Activated CD4-positive, alpha-beta T cell treated with anti-CD3 and anti-CD28 coated beads, Interleukin-2, amount 10 ng/mL, durations not matched to agents 7 days and 5 days (primary cell): ENCODE results near the gene PRICKLE1. TPM values are rescaled to one million over a fixed set of nuclear protein-coding genes. Genes with fewer than 3 reads are reported as not detected.

ENCODE experiments used
- CTCF ChIA-PET: fragments of 350-600 bp; sonication (Branson Sonifier 250); formaldehyde crosslinking; loops from one replicate; lab custom pipeline; 2021; ENCODE audit warnings: antibody characterized with exemption; lab: Charles Lee
- POLR2A ChIA-PET: fragments of 350-600 bp; sonication (Branson Sonifier 250); formaldehyde crosslinking; loops from one replicate; lab custom pipeline; 2021; ENCODE audit warnings: antibody characterized with exemption; lab: Charles Lee
- DNase-seq: peaks from one replicate; pipeline ENCODE4 v3.0.0-alpha.2; 2020
- H3K27ac Mint-ChIP-seq: one replicate; pipeline ENCODE4 v1.8.0; 2021; ENCODE audit warnings: mild to moderate bottlenecking, moderate library complexity, mixed read lengths
- H3K27me3 Mint-ChIP-seq: one replicate; pipeline ENCODE4 v1.8.0; 2021; ENCODE audit warnings: mixed read lengths
- H3K36me3 Mint-ChIP-seq: one replicate; pipeline ENCODE4 v1.8.0; 2021; ENCODE audit warnings: low read depth, mixed read lengths
- H3K4me1 Mint-ChIP-seq: one replicate; pipeline ENCODE4 v1.8.0; 2021; ENCODE audit warnings: mixed read lengths
- H3K4me3 Mint-ChIP-seq: one replicate; pipeline ENCODE4 v1.8.0; 2021; ENCODE audit warnings: mild to moderate bottlenecking, moderate library complexity, mixed read lengths
- H3K9me3 Mint-ChIP-seq: one replicate; pipeline ENCODE4 v1.8.0; 2021; ENCODE audit warnings: mixed read lengths
- total RNA-seq, 2 experiments: library from RNA; stranded (reverse); gene quantifications; one replicate each; pipeline ENCODE4 v1.2.3, GENCODE V29; 2021

The PRICKLE1 gene
- total RNA-seq, 2 experiments from 2014 or later, result 0.15 TPM

DNA sequence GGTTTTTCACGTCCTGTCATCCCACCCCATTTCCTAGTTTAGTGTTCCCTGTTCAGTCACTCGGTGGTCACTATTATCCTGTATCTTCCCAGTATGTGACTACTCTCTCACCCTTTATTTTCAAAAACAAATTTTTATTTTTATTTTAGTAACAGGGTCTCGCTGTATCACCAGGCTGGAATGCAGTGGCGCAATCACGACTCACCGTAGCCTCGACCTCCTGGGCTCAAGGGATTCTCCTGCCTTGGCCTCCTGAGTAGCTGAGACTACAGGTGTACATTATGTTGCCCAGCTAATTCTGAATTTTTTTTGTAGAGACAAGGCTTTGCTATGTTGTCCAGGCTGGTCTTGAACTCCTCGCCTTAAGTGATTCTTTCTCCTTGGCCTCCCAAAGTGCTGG, 20.1 kb upstream of the PRICKLE1 start:
- ChIA-PET CTCF (no interaction called here), POLR2A (no interaction called here)
- Mint-ChIP-seq H3K4me3 (no peak overlapping the region), H3K27ac (no peak overlapping the region), H3K9me3 (no peaks in the 10 kb centered on the region), H3K27me3 (no peaks in the 10 kb centered on the region), H3K36me3 (no peaks in the 10 kb centered on the region), H3K4me1 (no peaks in the 10 kb centered on the region)
- DNase-seq, result no peak

DNA sequence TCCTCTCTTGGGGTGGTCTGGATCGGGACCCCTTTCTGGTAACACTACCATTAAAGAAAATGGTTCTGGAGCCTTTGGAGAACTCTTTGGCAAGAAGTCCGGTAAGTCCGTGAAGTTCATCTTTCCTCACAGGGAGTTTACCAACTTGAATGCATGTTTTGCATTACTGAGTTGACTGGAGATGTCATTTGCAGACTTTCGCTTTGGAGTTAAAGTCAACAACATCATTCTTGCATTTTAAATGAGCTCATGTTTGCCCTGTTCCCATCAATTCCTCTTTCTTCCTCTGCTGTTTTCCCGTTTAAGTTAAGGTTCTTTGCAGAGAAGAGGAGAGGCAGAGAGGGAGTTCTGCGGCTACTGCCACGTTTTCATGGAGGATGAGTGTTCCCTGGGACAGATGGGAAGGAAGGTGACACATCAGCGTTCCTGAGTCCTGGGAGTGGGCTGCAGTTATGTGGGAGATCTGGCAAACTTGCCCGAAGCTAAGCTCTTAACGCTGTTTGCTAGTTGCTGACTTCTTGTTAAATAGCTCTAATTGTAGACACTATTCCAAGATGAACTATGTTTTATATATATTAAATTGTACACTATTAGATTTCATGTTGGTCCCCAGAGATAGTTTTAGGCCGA, 18.8 kb upstream of the PRICKLE1 start:
- Mint-ChIP-seq H3K9me3 (no peaks in the 10 kb centered on the region), H3K27ac (no peak overlapping the region), H3K36me3 (no peaks in the 10 kb centered on the region), H3K27me3 (peaks cover 3% of the 10 kb centered on the region), H3K4me1 (no peaks in the 10 kb centered on the region), H3K4me3 (no peak overlapping the region)
- ChIA-PET CTCF (no interaction called here), POLR2A (no interaction called here)
- DNase-seq, result no peak

DNA sequence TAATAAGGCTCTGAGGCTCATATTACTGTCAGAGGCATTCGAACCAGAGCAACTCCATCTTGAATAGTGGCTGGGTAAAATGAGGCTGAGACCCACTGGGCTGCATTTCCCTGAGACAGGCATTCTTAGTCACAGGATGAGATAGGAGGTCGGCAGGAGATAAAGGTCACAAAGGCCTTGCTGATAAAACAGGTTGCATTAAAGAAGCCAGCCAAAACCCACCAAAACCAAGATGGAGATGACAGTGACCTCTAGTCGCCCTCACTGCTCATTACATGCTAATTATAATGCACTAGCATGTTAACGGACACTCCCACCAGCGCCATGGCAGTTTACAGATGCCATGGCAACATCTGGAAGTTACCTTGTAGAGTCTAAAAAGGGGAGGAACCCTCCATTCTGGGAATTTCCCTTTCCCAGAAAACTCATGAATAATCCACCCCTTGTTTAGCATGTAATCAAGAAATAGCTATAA, 18.1 kb upstream of the PRICKLE1 start:
- no peak for DNase-seq
- Mint-ChIP-seq H3K27ac (no peak overlapping the region), H3K4me3 (no peak overlapping the region), H3K36me3 (no peaks in the 10 kb centered on the region), H3K9me3 (no peaks in the 10 kb centered on the region), H3K4me1 (no peaks in the 10 kb centered on the region), H3K27me3 (peaks cover 3% of the 10 kb centered on the region)
- CTCF ChIA-PET, result no interaction called here
- POLR2A ChIA-PET, result no interaction called here

DNA sequence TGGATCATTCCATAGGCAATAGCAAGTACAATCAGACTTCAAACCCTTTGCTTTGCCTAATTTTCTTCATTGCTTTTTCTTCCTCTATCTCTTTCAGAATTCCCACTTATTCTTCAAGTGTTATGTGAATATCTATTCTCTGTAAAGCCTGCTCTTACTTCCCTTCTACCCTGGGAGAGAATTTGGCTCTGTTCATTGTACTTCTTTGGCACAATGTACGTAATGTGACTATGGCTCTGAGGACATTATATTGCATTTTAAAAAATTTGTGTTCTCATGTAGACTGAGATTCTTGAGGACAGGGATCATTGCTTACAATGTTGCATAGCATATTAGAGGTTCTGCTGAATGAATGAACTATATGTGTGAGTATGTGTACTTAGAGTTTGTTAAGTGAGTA, 16.9 kb upstream of the PRICKLE1 start:
- DNase-seq, result no peak
- Mint-ChIP-seq H3K36me3 (no peaks in the 10 kb centered on the region), H3K4me1 (no peaks in the 10 kb centered on the region), H3K27me3 (peaks cover 3% of the 10 kb centered on the region), H3K4me3 (no peak overlapping the region), H3K27ac (no peak overlapping the region), H3K9me3 (no peaks in the 10 kb centered on the region)
- ChIA-PET CTCF (no interaction called here), POLR2A (no interaction called here)

DNA sequence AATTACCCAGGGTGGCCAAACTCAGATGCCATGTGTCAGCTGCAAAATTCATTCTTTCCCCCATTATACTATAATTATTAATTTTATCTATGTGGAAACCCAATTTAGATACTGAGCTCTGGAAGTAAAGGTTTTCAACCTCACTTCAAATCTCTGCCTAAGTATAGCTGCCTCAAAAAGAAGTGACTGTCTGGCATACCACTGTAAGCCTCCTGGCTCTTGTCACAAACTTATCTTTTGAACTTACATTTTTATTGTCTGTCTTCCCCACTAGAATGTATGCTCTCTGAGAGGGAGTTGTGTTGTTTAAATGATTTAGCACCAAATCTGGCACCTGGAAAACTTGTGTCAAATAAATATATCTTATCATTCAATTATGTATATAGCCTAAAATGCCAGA, 16.1 kb upstream of the PRICKLE1 start:
- POLR2A ChIA-PET, result no interaction called here
- H3K4me1 Mint-ChIP-seq, result no peaks in the 10 kb centered on the region
- CTCF ChIA-PET, result no interaction called here

DNA sequence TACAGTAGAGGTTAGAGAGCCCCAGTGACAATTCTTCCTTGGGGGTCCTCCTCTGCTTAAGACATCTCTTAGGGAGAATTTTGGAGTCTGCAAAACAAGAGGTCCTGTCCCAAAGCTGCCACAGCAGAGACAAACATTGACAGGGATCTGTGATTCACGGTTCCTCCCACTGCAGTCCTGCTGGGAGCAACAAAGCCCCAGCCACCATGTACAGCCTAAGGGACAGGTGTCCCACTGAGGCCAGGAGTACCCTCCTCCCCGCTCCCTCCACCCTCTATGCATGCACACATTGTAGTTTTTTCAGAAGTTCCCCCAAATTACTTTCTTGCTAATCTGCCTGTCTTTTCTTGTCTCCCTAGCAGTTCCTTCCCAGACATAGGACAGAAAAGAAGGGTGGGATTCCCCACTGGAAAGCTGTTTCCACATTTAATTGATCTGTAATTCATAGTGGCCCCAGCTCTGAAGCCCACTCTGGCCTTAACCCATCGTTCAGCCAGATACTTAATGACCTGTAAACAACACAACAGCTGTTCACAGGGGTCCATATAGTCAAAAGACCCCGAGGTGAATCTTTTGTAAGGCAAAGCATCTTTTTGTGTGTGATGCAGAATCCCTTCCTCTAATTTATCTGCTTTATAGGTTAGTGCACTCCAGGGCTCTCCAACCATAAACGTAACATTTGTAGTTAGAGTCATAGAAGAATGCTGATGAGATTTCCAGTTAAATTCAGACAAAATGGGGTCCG, 13.9 kb upstream of the PRICKLE1 start:
- H3K4me3 Mint-ChIP-seq, result no peak overlapping the region
- H3K36me3 Mint-ChIP-seq, result no peaks in the 10 kb centered on the region
- DNase-seq, result no peak
- H3K27ac Mint-ChIP-seq, result no peak overlapping the region
- ChIA-PET POLR2A (no interaction called here), CTCF (no interaction called here)
- H3K27me3 Mint-ChIP-seq, result peaks cover 5% of the 10 kb centered on the region
- H3K4me1 Mint-ChIP-seq, result no peaks in the 10 kb centered on the region
- H3K9me3 Mint-ChIP-seq, result no peaks in the 10 kb centered on the region

More for the DNA sequence above, 16.1 kb upstream of the PRICKLE1 start:
- Mint-ChIP-seq H3K4me3 (no peak overlapping the region), H3K9me3 (no peaks in the 10 kb centered on the region), H3K27ac (no peak overlapping the region), H3K27me3 (peaks cover 3% of the 10 kb centered on the region), H3K36me3 (no peaks in the 10 kb centered on the region)
- no peak for DNase-seq

DNA sequence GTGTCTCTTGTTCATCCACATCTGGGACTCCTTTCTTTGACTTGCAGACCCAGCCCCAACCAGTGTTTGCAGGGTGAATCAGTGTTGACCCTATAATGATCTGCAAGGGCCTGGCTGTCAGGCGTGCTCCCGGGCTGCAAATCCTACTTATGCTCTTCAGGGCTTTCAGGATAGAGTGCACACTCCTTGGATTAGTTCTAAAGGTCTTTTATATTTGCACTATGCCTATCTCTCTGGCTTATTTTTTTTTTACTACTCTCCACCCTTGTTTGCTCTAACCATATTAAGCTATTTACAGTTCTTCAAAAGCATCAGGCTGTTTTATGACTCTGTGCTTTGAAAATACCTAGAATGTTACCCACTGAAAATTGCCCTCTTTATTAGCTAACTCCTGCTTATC, 4.3 kb upstream of the PRICKLE1 start:
- Mint-ChIP-seq H3K27ac (no peak overlapping the region), H3K9me3 (no peaks in the 10 kb centered on the region), H3K27me3 (peaks cover 53% of the 10 kb centered on the region), H3K4me1 (peaks cover 11% of the 10 kb centered on the region), H3K4me3 (no peak overlapping the region), H3K36me3 (no peaks in the 10 kb centered on the region)
- ChIA-PET POLR2A (no interaction called here), CTCF (no interaction called here)
- DNase-seq, result no peak

DNA sequence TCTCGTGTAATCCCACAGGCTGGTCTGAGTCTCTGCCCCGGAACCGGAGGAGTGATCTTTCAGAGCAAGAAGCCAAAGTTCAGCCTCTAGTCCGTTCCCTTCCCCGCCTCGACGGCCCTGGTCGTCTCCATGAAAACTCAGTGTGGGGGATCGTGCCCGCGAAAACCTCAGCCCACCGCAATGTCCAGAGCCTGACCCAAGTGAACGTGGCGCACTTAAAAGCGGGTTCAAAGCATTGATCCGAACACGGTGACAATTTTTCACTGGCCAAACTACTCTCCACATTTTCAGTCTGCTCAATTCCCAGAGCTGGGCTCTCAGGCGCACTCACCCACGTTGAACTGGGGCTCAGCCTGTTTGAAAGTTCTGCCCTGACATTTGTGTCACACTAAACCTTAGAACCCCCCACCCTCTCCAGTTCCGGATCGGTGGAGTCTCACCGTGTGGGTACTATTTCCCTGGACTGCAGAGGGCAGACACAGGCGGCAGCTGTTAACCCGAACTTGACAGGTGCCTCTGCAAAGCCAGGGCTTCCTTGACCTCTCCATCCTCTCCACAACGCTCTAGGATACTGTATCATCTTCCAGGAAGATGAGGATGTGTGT, 886 bp upstream of the PRICKLE1 start:
- H3K27me3 Mint-ChIP-seq, result peaks cover 61% of the 10 kb centered on the region
- DNase-seq, result peak; percentile 17
- H3K9me3 Mint-ChIP-seq, result no peaks in the 10 kb centered on the region
- no peaks in the 10 kb centered on the region for H3K36me3 Mint-ChIP-seq
- H3K4me3 Mint-ChIP-seq, result peak overlapping the region; percentile 49
- ChIA-PET CTCF (no interaction called here), POLR2A (no interaction called here)
- no peak overlapping the region for H3K27ac Mint-ChIP-seq
- H3K4me1 Mint-ChIP-seq, result peaks cover 15% of the 10 kb centered on the region

DNA sequence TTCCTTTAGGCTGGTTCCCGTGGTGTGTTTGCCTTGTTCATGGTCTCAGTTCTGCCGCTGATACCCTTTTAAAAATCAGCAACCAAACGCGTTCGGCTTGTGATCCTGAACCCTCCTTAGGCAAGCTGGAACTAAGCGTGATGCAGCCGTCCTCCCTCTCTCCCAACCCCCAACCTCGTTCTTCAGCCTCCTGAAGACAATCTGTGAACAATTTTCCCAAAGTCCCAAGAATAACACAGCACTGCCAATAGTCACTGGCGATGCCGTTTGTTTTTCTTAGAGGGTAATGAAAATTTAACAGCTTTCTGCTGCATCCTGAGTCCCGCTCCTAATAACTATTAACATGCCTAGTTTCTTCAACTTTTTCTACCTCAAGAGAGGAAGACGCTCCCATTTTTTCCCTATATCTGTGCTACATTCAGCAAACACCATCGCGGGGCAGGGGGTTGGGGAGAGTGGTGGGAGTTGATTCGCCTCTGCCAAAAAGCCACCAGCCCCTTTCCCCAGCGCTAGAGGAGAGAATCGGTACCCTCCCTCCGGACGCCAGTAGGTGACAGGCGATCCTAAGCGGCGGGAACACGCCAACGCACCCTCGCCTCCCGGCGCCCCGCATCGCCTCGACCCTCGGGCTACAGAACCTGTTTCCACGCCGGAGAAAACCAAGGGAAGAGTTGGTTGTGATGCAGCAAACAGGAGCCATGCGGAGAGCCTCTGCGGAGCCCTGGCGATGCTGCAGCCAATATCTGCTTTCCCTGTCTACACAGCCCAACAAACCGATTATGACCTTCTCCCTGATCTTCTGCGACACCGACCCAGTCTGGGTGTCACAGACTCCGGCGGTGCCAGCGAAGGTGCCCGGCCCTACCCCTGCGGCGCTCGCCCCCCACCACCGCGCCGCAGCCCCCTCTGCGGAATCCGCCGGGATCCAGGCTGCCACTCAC, 752 bp downstream of the PRICKLE1 start:
- POLR2A ChIA-PET, result no interaction called here
- no peak for DNase-seq
- Mint-ChIP-seq H3K27ac (no peak overlapping the region), H3K4me1 (peaks cover 15% of the 10 kb centered on the region), H3K4me3 (peak overlapping the region; percentile 63), H3K36me3 (no peaks in the 10 kb centered on the region), H3K9me3 (no peaks in the 10 kb centered on the region), H3K27me3 (peaks cover 62% of the 10 kb centered on the region)
- CTCF ChIA-PET, result no interaction called here

DNA sequence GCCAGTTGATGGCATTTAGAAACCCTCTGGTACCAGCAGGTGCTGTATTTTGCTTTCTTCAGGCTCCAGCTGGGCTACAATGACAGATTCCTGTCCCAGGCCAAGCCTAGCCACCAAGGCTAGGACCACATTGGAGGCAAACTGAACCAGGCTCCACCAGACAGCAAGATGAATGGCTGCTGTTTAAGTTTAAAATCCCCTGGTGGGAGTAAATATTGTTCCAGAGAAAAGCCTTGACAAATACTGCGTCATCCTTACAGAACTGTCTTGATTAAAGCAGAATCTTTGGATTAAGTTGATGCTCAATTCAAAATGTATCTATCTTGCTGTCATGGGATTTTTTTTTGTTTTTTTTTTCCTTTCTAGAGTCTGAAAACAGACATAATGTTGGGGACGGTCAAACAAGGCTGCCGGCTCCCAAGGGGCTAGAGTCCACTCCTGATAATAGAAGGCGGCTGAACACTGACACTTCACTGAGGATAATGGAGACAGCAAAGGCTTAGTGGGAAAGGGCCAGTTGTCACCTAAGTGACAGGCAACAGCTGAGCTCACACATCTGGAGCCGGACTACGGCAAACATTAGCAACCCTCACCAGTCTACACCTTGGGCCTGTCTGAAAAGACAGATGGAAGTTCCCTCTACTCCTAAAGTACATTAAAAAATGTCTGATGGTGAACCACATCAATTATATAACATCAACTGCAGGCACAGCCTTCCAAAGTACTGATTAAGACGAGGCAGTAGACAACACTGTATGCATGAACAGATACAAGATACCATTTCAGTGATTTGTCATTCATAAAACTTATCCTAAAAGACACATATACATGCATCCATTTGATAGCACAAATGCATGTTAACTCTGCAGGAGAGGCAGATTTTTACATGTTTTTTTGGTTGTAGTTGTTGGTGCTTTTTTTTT, 1.7 kb downstream of the PRICKLE1 start:
- Mint-ChIP-seq H3K9me3 (no peaks in the 10 kb centered on the region), H3K27me3 (peaks cover 55% of the 10 kb centered on the region), H3K36me3 (no peaks in the 10 kb centered on the region), H3K4me1 (peaks cover 15% of the 10 kb centered on the region), H3K4me3 (no peak overlapping the region), H3K27ac (no peak overlapping the region)
- no peak for DNase-seq
- ChIA-PET POLR2A (no interaction called here), CTCF (no interaction called here)

DNA sequence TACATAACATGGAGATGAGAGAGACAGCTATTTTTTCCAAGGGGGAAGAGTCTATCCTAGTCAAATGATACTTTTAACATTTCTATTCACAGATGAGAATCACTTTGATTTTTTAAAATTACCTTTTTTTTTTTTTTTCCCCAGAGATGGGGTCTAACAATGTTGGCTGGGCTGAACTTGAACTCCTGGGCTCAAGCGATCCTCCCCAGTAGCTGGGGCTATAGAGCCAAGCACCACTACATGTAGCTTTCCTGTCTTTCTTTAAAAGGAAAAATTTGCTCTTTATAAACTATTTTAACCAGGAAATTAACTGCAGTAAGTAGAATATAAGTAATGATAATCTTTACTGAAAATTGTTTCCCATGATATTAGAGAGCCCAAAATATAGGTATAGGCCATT, 3.3 kb downstream of the PRICKLE1 start:
- Mint-ChIP-seq H3K27me3 (peaks cover 51% of the 10 kb centered on the region), H3K4me1 (peaks cover 15% of the 10 kb centered on the region), H3K9me3 (no peaks in the 10 kb centered on the region), H3K27ac (no peak overlapping the region), H3K4me3 (no peak overlapping the region), H3K36me3 (no peaks in the 10 kb centered on the region)
- no peak for DNase-seq
- ChIA-PET POLR2A (no interaction called here), CTCF (no interaction called here)

DNA sequence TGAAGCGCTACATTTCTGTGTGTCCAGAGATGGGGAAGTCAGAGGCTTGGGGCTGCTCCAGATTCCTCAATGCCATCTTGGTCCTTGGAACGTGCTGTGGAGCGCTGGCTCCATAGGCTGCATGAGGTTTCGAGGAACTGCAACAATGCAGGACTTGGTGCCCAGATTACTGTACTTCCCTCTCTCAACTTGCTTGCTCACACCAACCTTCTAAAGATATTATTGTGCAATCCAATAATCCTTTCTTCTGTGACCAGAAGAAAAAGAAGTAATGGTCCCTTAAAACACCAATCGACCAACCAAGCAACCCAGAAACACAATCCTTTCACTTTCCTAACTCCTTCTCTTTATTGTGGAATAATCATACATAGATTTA, 3.7 kb downstream of the PRICKLE1 start:
- ChIA-PET CTCF (no interaction called here), POLR2A (no interaction called here)
- Mint-ChIP-seq H3K9me3 (no peaks in the 10 kb centered on the region), H3K4me3 (no peak overlapping the region), H3K4me1 (peaks cover 15% of the 10 kb centered on the region), H3K36me3 (no peaks in the 10 kb centered on the region), H3K27me3 (peaks cover 49% of the 10 kb centered on the region), H3K27ac (no peak overlapping the region)
- no peak for DNase-seq
